ENCODE measurements around the gene WDR73. TPM values are rescaled to one million over a fixed set of nuclear protein-coding genes. Genes with fewer than 3 reads are reported as not detected.

Gene WDR73
- total RNA-seq, 1 donor from 2014 or later = 51.8 TPM

DNA sequence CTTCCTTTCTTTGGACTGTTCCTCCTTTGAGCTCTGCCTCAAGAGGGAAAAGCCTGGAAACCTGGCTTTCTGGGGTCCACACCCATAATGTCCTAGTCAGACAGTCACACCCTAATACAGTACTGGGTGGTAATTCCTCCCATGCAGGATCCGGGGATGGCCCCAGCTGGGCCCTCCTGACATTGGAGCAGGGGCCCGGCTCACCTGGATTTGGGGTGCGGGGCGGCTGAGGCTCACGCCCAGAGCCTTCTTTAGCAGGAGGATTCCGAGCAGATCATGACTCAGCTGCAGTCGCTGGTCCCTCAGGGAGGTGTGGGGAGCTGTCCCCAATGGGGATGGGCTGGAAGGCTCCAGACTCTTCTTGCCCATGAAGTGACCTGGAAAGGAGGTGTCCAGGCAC is 2.9 kb upstream of the WDR73 start:
- no peak for DNase-seq (ENCODE audit: extremely low spot score, unreplicated experiment)
- peak overlapping the region; percentile 85 for H3K4me3 Mint-ChIP-seq
- peaks cover 21% of the 10 kb centered on the region for H3K4me1 Mint-ChIP-seq (ENCODE audit: unreplicated experiment)
- no peaks in the 10 kb centered on the region for H3K9me3 Mint-ChIP-seq
- H3K27ac Mint-ChIP-seq = no peak overlapping the region
- H3K36me3 Mint-ChIP-seq = peaks cover 5% of the 10 kb centered on the region
- TF ChIP-seq CTCF (conservative IDR thresholded peaks at IDR 0.05) = no peak
- peaks cover 5% of the 10 kb centered on the region for H3K27me3 Mint-ChIP-seq

DNA sequence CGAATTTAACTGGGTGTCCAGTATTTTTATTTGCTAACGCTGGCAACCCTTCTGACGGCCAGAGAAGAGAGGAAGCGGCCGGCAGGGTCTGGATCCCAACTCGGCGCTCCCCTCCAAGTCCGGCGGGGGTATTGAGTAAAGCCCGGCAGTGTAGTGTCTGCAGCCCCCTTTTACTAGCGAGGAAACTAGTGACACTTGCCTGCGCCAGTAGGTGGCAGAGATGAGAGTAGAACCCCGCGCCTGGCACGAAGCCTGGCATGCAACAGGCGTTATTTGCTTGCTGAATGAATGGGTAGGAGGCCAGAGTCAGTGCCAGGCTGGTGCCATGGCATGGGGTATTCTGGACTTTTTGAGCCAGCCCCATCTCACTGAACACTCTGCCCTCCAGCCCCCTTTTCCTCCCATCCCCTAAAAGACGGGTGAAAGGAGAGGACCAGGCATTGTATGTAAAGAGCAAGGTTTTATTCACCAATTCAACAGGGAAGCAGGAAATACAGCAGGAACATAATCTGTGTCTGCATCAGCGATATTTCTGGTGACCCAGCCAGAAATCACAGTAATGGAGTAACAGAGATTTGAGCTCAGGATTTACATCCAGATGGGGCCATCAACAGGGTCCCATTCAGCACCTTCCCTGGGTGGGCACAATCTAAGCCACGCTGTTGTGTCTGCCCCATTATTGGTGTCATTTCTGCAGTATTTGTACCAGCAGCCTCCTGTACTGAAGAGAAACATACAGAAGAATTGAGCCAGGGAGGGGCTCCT is 788 bp upstream of the WDR73 start:
- peaks cover 22% of the 10 kb centered on the region for H3K4me1 Mint-ChIP-seq (ENCODE audit: unreplicated experiment)
- H3K27ac Mint-ChIP-seq = peak overlapping the region; percentile 93
- peaks cover 5% of the 10 kb centered on the region for H3K27me3 Mint-ChIP-seq
- TF ChIP-seq CTCF (conservative IDR thresholded peaks at IDR 0.05) = peak; percentile 74
- H3K36me3 Mint-ChIP-seq = peaks cover 10% of the 10 kb centered on the region
- H3K4me3 Mint-ChIP-seq = peak overlapping the region; percentile 97
- no peak for DNase-seq (ENCODE audit: extremely low spot score, unreplicated experiment)
- no peaks in the 10 kb centered on the region for H3K9me3 Mint-ChIP-seq

DNA sequence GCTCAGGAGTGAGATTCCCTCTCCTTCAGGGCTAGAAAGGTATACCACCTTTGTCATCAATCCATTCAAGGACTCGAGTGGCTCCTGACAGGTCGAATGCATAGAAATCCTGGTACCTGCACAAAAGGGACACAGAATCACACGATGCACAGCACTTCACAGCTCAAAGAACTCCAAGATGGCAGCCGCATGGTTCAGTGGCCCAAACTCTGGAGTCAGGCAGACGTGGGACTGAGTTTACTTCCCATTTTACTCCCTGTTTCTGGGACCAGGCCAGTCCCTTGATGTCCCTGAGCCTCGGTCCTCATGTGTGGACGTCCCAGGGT is 536 bp downstream of the WDR73 start:
- Mint-ChIP-seq H3K9me3 (no peaks in the 10 kb centered on the region), H3K4me3 (peak overlapping the region; percentile 97), H3K27ac (peak overlapping the region; percentile 93), H3K27me3 (peaks cover 5% of the 10 kb centered on the region), H3K4me1 (ENCODE audit: unreplicated experiment) (peaks cover 14% of the 10 kb centered on the region), H3K36me3 (peaks cover 15% of the 10 kb centered on the region)
- no peak for DNase-seq (ENCODE audit: extremely low spot score, unreplicated experiment)
- no peak for TF ChIP-seq CTCF (conservative IDR thresholded peaks at IDR 0.05)

DNA sequence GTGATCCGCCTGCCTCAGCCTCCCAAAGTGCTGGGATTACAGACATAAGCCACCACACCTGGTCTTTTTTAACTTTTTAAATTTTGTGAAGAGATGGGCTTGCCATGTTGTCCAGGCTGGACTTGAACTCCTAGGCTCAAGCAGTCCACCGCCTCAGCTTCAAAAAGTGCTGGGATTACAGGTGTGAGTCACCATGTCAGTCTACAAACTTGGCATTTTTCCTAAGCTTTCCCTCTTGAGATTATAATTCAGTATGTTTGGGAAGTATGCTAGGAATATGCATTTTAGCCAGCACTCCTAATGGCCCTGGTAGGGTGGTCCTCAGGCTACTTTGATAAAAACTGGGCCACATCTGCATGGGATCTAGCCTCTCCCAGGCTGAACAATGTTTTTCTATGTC is 4.4 kb downstream of the WDR73 start:
- DNase-seq (ENCODE audit: extremely low spot score, unreplicated experiment) = no peak
- TF ChIP-seq CTCF (conservative IDR thresholded peaks at IDR 0.05) = no peak
- H3K27me3 Mint-ChIP-seq = no peaks in the 10 kb centered on the region
- H3K4me3 Mint-ChIP-seq = no peak overlapping the region
- peaks cover 11% of the 10 kb centered on the region for H3K4me1 Mint-ChIP-seq (ENCODE audit: unreplicated experiment)
- H3K27ac Mint-ChIP-seq = no peak overlapping the region
- no peaks in the 10 kb centered on the region for H3K9me3 Mint-ChIP-seq
- H3K36me3 Mint-ChIP-seq = peaks cover 32% of the 10 kb centered on the region

- no peak overlapping the region for H3K27ac Mint-ChIP-seq
Measured at GRCh38 chr15:84648539-84648938, 5.5 kb downstream of the WDR73 start.

More at GRCh38 chr15:84648539-84648938, 5.5 kb downstream of the WDR73 start:
- Mint-ChIP-seq H3K27me3 (no peaks in the 10 kb centered on the region), H3K36me3 (peaks cover 36% of the 10 kb centered on the region), H3K4me3 (no peak overlapping the region), H3K9me3 (no peaks in the 10 kb centered on the region), H3K4me1 (ENCODE audit: unreplicated experiment) (peaks cover 10% of the 10 kb centered on the region)
- no peak for TF ChIP-seq CTCF (conservative IDR thresholded peaks at IDR 0.05)
- no peak for DNase-seq (ENCODE audit: extremely low spot score, unreplicated experiment)
